GM10266 (cell line): ENCODE results near the gene BTBD9.

Source experiments
- DNase-seq: peaks from one replicate; pipeline ENCODE4 v3.0.0; 2012; ENCODE audit errors: extremely low spot score
- CTCF ChIP-seq: IDR thresholded peaks from 2 replicates; pipeline ENCODE4 v1.5.1; 2012; ENCODE audit warnings: mild to moderate bottlenecking, low read depth; ENCODE audit not compliant: control insufficient read depth, insufficient read depth; ENCODE audit errors: missing control alignments

BTBD9 gene

GRCh38 chr6:38404900-38405556, 234.7 kb downstream of the BTBD9 start:
- TF ChIP-seq CTCF = no peak
- DNase-seq = no peak

GRCh38 chr6:38404355-38404754, 235.4 kb downstream of the BTBD9 start:
- no peak for TF ChIP-seq CTCF
- DNase-seq = no peak

GRCh38 chr6:38403548-38403947, 236.2 kb downstream of the BTBD9 start:
- no peak for DNase-seq
- TF ChIP-seq CTCF = no peak

- no peak for DNase-seq
- TF ChIP-seq CTCF = no peak
These were observed 239.0 kb downstream of the BTBD9 start for GRCh38 chr6:38400764-38401163.

GRCh38 chr6:38400101-38400500, 239.6 kb downstream of the BTBD9 start:
- no peak for TF ChIP-seq CTCF
- no peak for DNase-seq

GRCh38 chr6:38396209-38396608, 243.5 kb downstream of the BTBD9 start:
- no peak for TF ChIP-seq CTCF
- DNase-seq = no peak

GRCh38 chr6:38393986-38394385, 245.7 kb downstream of the BTBD9 start:
- DNase-seq = no peak
- TF ChIP-seq CTCF = no peak
